HEK293 (cell line): ENCODE measurements around the gene PWWP2B.

Source experiments
- CTCF ChIA-PET: fragments of 350-600 bp; formaldehyde crosslinking; extraction: SDS; loops from one replicate; lab custom pipeline; 2021; ENCODE audit warnings: antibody characterized with exemption; lab: Yijun Ruan, JAX
- POLR2A ChIA-PET: fragments of 300-600 bp; formaldehyde crosslinking; extraction: SDS; loops from one replicate; lab custom pipeline; 2020; ENCODE audit warnings: antibody characterized with exemption, inconsistent platforms; lab: Yijun Ruan, JAX
- H3K27ac ChIP-seq: fragments of 200-500 bp; sonication (Bioruptor generic); 2 replicates; pipeline ENCODE4 v1.5.1; 2014; ENCODE audit warnings: low read depth, low read length, control low read depth, inconsistent platforms; ENCODE audit errors: extremely low read depth
- H3K36me3 ChIP-seq, 2 experiments: fragments of 200-500 bp in 1 of 2; sonication (Bioruptor generic) in 1 of 2; 1 replicate in 1 of 2; 2 replicates in 1 of 2; pipeline ENCODE4 v1.5.1; 2014 to 2017; ENCODE audit warnings: inconsistent platforms in 2 of 2, low read length in 2 of 2; ENCODE audit not compliant: control insufficient read depth in 2 of 2, insufficient read depth in 1 of 2
- H3K4me1 ChIP-seq: fragments of 200-500 bp; sonication (Bioruptor generic); 2 replicates; pipeline ENCODE4 v1.5.1; 2014; ENCODE audit warnings: mild to moderate bottlenecking, low read length, inconsistent platforms; ENCODE audit not compliant: control insufficient read depth, insufficient read depth
- H3K4me3 ChIP-seq: 2 replicates; pipeline ENCODE4 v1.5.1; 2011; ENCODE audit warnings: low read depth, mild to moderate bottlenecking, control low read depth, low read length, moderate library complexity
- H3K9me3 ChIP-seq: fragments of 200-500 bp; sonication (Bioruptor generic); 2 replicates; pipeline ENCODE4 v1.5.1; 2014; ENCODE audit warnings: low read depth, low read length, inconsistent platforms; ENCODE audit not compliant: control insufficient read depth, insufficient read depth
- ATF2 ChIP-seq: fragments of 450-650 bp; formaldehyde crosslinking; IDR thresholded peaks from 2 replicates; pipeline ENCODE4 v1.5.1; 2016; ENCODE audit warnings: missing biosample characterization, missing genetic modification characterization, low read depth
- CTCF ChIP-seq: fragments of 450-650 bp; formaldehyde crosslinking; IDR thresholded peaks from 2 replicates; pipeline ENCODE4 v1.5.1; 2016; ENCODE audit warnings: missing biosample characterization, missing genetic modification characterization
- INSM2 ChIP-seq: fragments of 450-650 bp; formaldehyde crosslinking; IDR thresholded peaks from 2 replicates; pipeline ENCODE4 v1.5.1; 2016; ENCODE audit warnings: missing biosample characterization, missing genetic modification characterization
- SCRT2 ChIP-seq: fragments of 450-650 bp; formaldehyde crosslinking; IDR thresholded peaks from 2 replicates; pipeline ENCODE4 v1.5.1; 2016; ENCODE audit warnings: missing biosample characterization, missing genetic modification characterization
- SP2 ChIP-seq: fragments of 450-650 bp; formaldehyde crosslinking; IDR thresholded peaks from 2 replicates; pipeline ENCODE4 v1.5.1; 2016; ENCODE audit warnings: missing biosample characterization, missing genetic modification characterization
- SP3 ChIP-seq: fragments of 450-650 bp; formaldehyde crosslinking; IDR thresholded peaks from 2 replicates; pipeline ENCODE4 v1.5.1; 2016; ENCODE audit warnings: missing biosample characterization, missing genetic modification characterization
- ZEB2 ChIP-seq: fragments of 450-650 bp; formaldehyde crosslinking; IDR thresholded peaks from 2 replicates; pipeline ENCODE4 v1.5.1; 2016; ENCODE audit warnings: missing biosample characterization, missing genetic modification characterization
- ZFP3 ChIP-seq: fragments of 450-650 bp; formaldehyde crosslinking; IDR thresholded peaks from 2 replicates; pipeline ENCODE4 v1.5.1; 2016; ENCODE audit warnings: low read depth, missing biosample characterization, missing genetic modification characterization
- ZIC2 ChIP-seq: fragments of 450-650 bp; formaldehyde crosslinking; IDR thresholded peaks from 2 replicates; pipeline ENCODE4 v1.5.1; 2016; ENCODE audit warnings: missing biosample characterization, missing genetic modification characterization
- ZNF18 ChIP-seq: fragments of 450-650 bp; formaldehyde crosslinking; IDR thresholded peaks from 2 replicates; pipeline ENCODE4 v1.5.1; 2016; ENCODE audit warnings: missing biosample characterization, missing genetic modification characterization
- ZNF26 ChIP-seq: fragments of 450-650 bp; formaldehyde crosslinking; IDR thresholded peaks from 2 replicates; pipeline ENCODE4 v1.5.1; 2016; ENCODE audit warnings: missing biosample characterization, missing genetic modification characterization
- ZNF366 ChIP-seq: fragments of 450-650 bp; formaldehyde crosslinking; conservative IDR thresholded peaks from 2 replicates; pipeline ENCODE4 v1.5.1; 2016; ENCODE audit warnings: missing biosample characterization, missing genetic modification characterization
- ZNF433 ChIP-seq: fragments of 450-650 bp; formaldehyde crosslinking; IDR thresholded peaks from 2 replicates; pipeline ENCODE4 v1.5.1; 2016; ENCODE audit warnings: missing biosample characterization, missing genetic modification characterization, low read depth
- ZNF514 ChIP-seq: fragments of 450-650 bp; formaldehyde crosslinking; IDR thresholded peaks from 2 replicates; pipeline ENCODE4 v1.5.1; 2016; ENCODE audit warnings: missing biosample characterization, missing genetic modification characterization
- ZNF707 ChIP-seq: fragments of 450-650 bp; formaldehyde crosslinking; IDR thresholded peaks from 2 replicates; pipeline ENCODE4 v1.5.1; 2016; ENCODE audit warnings: missing biosample characterization, missing genetic modification characterization

PWWP2B gene

GRCh38 chr10:132357286-132358058 lies 39.5 kb upstream of the PWWP2B start:
- TF ChIP-seq ZNF433 (tag by site-specific recombination) (no peak), SCRT2 (tag by site-specific recombination) (no peak)
- no peaks in the 10 kb centered on the region for H3K9me3 ChIP-seq
- H3K36me3 ChIP-seq: no peaks in the 10 kb centered on the region
- H3K27ac ChIP-seq: no peak overlapping the region
- H3K4me3 ChIP-seq: no peak overlapping the region
- POLR2A ChIA-PET: no interaction called here
- CTCF ChIA-PET: no interaction called here
- no peaks in the 10 kb centered on the region for H3K4me1 ChIP-seq

GRCh38 chr10:132359305-132360040 lies 37.5 kb upstream of the PWWP2B start:
- ChIA-PET POLR2A (no interaction called here), CTCF (interaction anchor here (1.0 to 2.1 kb wide), 8 partner anchors 10 to 84 kb away, joined by 3 to 15 read pairs (median 6); no protein-coding TSS in a partner anchor)
- Histone ChIP-seq H3K27ac (no peak overlapping the region), H3K9me3 (no peaks in the 10 kb centered on the region), H3K4me3 (no peak overlapping the region), H3K36me3 (peaks cover 0 to 4% of the 10 kb centered on the region in 2 experiments; a peak in 1 of 3 replicates), H3K4me1 (no peaks in the 10 kb centered on the region)
- TF ChIP-seq SP2 (no peak), ATF2 (no peak), ZNF366 (tag by site-specific recombination) (no peak), ZFP3 (tag by site-specific recombination) (no peak), ZNF707 (tag by site-specific recombination) (no peak), ZNF26 (tag by site-specific recombination) (no peak)

GRCh38 chr10:132360766-132361447 lies 36.1 kb upstream of the PWWP2B start:
- ChIA-PET CTCF (interaction anchor here (0.6 to 2.1 kb wide), 15 partner anchors 8 to 310 kb away, joined by 3 to 15 read pairs (median 4); partner anchors contain the start of gene PWWP2B), POLR2A (no interaction called here)
- Histone ChIP-seq H3K36me3 (peaks cover 0 to 4% of the 10 kb centered on the region in 2 experiments; a peak in 1 of 3 replicates), H3K27ac (no peak overlapping the region), H3K9me3 (no peaks in the 10 kb centered on the region), H3K4me3 (no peak overlapping the region), H3K4me1 (no peaks in the 10 kb centered on the region)
- TF ChIP-seq INSM2 (tag by site-specific recombination) (no peak), CTCF (tag by site-specific recombination) (peak; percentile 71), SP3 (tag by site-specific recombination) (no peak), ZEB2 (tag by site-specific recombination) (no peak), ZNF18 (tag by site-specific recombination) (no peak), ZNF514 (tag by site-specific recombination) (no peak), ZIC2 (tag by site-specific recombination) (peak; percentile 28; the same call in 1 of the 2 replicates)
